Hepatic stellate cell (primary cell): ENCODE data around the gene LAMTOR3.
"Not testable (repeated sequence)": the region's sequence is repeated elsewhere in the genome, so short reads cannot be mapped to it uniquely, and the experiment has no call there.

Experiments
- DNase-seq: peaks from one replicate; pipeline ENCODE4 v3.0.0; 2011; ENCODE audit warnings: low spot score

The LAMTOR3 gene

GRCh38 chr4:99830051-99830450 lies 64.2 kb downstream of the LAMTOR3 start:
- not testable (repeated sequence) for DNase-seq

GRCh38 chr4:99828477-99828876 lies 65.8 kb downstream of the LAMTOR3 start:
- DNase-seq, result no peak
